K562 (cell line): ENCODE results near the gene ITGAV. TPM values are rescaled to one million over a fixed set of nuclear protein-coding genes. Genes with fewer than 3 reads are reported as not detected.

Source experiments
- BACH1 ChIP-seq: fragments of 200-800 bp; sonication (Bioruptor generic); IDR thresholded peaks from 2 replicates; pipeline ENCODE4 v1.6.1; 2016; ENCODE audit warnings: missing genetic modification characterization, missing compliant biosample characterization
- CHD4 ChIP-seq: fragments of 200-600 bp; sonication (generic); IDR thresholded peaks from 3 replicates; pipeline ENCODE4 v1.6.1; 2012; ENCODE audit warnings: low read depth, mild to moderate bottlenecking, mixed read lengths, low read length, inconsistent platforms; ENCODE audit not compliant: insufficient read depth, insufficient replicate concordance, poor library complexity, severe bottlenecking
- ERF ChIP-seq: fragments of 450-650 bp; formaldehyde crosslinking; IDR thresholded peaks from 2 replicates; pipeline ENCODE4 v1.4.0; 2020; ENCODE audit warnings: mild to moderate bottlenecking, mixed read lengths
- EZH2 ChIP-seq: IDR thresholded peaks from 2 replicates; pipeline ENCODE4 v1.6.1; 2012; ENCODE audit warnings: low read depth, mild to moderate bottlenecking, inconsistent platforms, low read length, borderline replicate concordance
- HMG20A ChIP-seq: fragments of 450-650 bp; formaldehyde crosslinking; conservative IDR thresholded peaks from 2 replicates; pipeline ENCODE4 v1.4.0; 2020; ENCODE audit warnings: mild to moderate bottlenecking, mixed read lengths
- ILF3 ChIP-seq: fragments of 450-650 bp; IDR thresholded peaks from 2 replicates; pipeline ENCODE4 v1.6.1; 2018; ENCODE audit warnings: antibody characterized with exemption, mild to moderate bottlenecking, moderate library complexity, borderline replicate concordance
- MTA3 ChIP-seq: fragments of 450-650 bp; formaldehyde crosslinking; IDR thresholded peaks from 2 replicates; pipeline ENCODE4 v1.6.1; 2017; ENCODE audit warnings: mild to moderate bottlenecking, borderline replicate concordance
- RAD21 ChIP-seq, 2 experiments: fragments of 250-450 bp in 1 of 2; fragments of 450-650 bp in 1 of 2; sonication (Bioruptor Pico) in 1 of 2; formaldehyde crosslinking in 1 of 2; IDR thresholded peaks in 1 of 2; conservative IDR thresholded peaks in 1 of 2; 2 replicates each; pipeline versions ENCODE4 v1.4.0 to v1.8.0; 2020 to 2022; ENCODE audit warnings: mild to moderate bottlenecking in 2 of 2, moderate library complexity in 1 of 2
- SRSF1 ChIP-seq: fragments of 200-400 bp; formaldehyde crosslinking; IDR thresholded peaks from 2 replicates; pipeline ENCODE4 v1.6.1; 2017; ENCODE audit warnings: mild to moderate bottlenecking, low read depth, low read length, moderate library complexity
- TAF15 ChIP-seq: fragments of 200-400 bp; formaldehyde crosslinking; IDR thresholded peaks from 2 replicates; pipeline ENCODE4 v1.6.1; 2017; ENCODE audit warnings: mild to moderate bottlenecking, low read depth, low read length, moderate library complexity
- ZNF232 ChIP-seq: sonication (generic); formaldehyde crosslinking; IDR thresholded peaks from 2 replicates; pipeline ENCODE4 v1.8.0; 2022; ENCODE audit warnings: mild to moderate bottlenecking, missing genetic modification reagents
- ZNF57 ChIP-seq: fragments of 450-650 bp; formaldehyde crosslinking; IDR thresholded peaks from 2 replicates; pipeline ENCODE4 v1.4.0; 2020; ENCODE audit warnings: mild to moderate bottlenecking, moderate library complexity
- ZNF76 ChIP-seq: fragments of 250-450 bp; sonication (Bioruptor Pico); IDR thresholded peaks from 2 replicates; pipeline ENCODE4 v1.4.0; 2020; ENCODE audit warnings: mild to moderate bottlenecking, moderate library complexity, borderline replicate concordance
- polyA plus RNA-seq, 8 experiments: library from polyadenylated mRNA; depleted of rRNA in 4 of 8; stranded (reverse) in 5 of 8; unstranded in 3 of 8; fragments of >200 nt; fragmentation: Nextera tagmentation in 2 of 8; fragmentation: Illumina TruSeq in 1 of 8; extraction: Ambion mirVana in 2 of 8; extraction: Trizol in 1 of 8; gene quantifications; 2 replicates each; pipeline versions ENCODE4 v1.2.1 to v1.2.3, GENCODE V29; 2011 to 2014; ENCODE audit warnings: inconsistent platforms in 1 of 8, missing spikeins in 1 of 8
- total RNA-seq, 7 experiments: library from RNA; depleted of rRNA in 6 of 7; stranded (reverse); fragments of >200 nt in 6 of 7; fragmentation: Illumina TruSeq in 2 of 7; extraction: Trizol in 2 of 7; gene quantifications; 2 replicates each; pipeline versions ENCODE4 v1.2.1 to v1.2.3, GENCODE V29; 2011 to 2021; ENCODE audit warnings: low replicate concordance in 1 of 7
- TF ChIP-seq, protein P1 (sequence below): fragments of 150-350 bp; conservative IDR thresholded peaks from 2 replicates; pipeline ENCODE4 v1.6.1; 2014; ENCODE audit warnings: low read length
- TF ChIP-seq, protein P2 (sequence below), 2 experiments: fragments of 450-650 bp; formaldehyde crosslinking in 1 of 2; IDR thresholded peaks; 2 replicates each; pipeline versions ENCODE4 v1.4.0 to v1.6.1; 2014 to 2020; ENCODE audit warnings: mild to moderate bottlenecking in 2 of 2, borderline replicate concordance in 1 of 2, low read depth in 1 of 2

ITGAV gene
- total and polyA plus RNA-seq, 9 of the 15 experiments (the other 6 are each of a cell fraction or from before 2014, with no cell fraction given), result 3.7 to 17.7 (median 10.7) TPM

DNA sequence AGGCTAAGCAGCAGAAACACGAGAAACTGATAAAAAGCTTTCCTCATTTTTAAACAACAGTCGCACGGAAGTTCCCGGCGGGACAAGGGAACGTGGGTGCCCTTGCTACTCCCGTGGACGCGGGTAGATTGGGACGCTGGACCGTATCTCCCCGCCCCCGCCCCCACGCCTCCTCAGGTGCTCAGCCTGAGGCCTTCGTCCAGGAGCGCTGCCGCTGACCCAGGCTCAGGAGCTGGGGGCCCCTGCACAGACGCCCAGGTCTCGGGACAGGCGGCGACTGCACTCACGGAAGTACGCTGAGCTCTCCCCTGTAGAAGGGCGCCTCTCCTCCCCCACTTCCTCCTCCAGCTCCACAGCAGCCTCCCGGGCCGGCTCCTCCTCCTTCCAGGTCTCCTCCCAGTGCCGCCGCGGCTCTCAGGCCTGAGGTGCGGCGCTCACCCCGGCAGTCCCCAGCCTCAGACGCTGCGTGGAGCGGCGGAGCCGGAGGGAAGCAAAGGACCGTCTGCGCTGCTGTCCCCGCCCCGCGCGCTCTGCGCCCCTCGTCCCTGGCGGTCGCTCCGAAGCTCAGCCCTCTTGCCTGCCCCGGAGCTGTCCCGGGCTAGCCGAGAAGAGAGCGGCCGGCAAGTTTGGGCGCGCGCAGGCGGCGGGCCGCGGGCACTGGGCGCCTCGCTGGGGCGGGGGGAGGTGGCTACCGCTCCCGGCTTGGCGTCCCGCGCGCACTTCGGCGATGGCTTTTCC, at the start of gene ITGAV (continued):
- TF ChIP-seq TAF15, result no peak
- TF ChIP-seq, protein P1, sequence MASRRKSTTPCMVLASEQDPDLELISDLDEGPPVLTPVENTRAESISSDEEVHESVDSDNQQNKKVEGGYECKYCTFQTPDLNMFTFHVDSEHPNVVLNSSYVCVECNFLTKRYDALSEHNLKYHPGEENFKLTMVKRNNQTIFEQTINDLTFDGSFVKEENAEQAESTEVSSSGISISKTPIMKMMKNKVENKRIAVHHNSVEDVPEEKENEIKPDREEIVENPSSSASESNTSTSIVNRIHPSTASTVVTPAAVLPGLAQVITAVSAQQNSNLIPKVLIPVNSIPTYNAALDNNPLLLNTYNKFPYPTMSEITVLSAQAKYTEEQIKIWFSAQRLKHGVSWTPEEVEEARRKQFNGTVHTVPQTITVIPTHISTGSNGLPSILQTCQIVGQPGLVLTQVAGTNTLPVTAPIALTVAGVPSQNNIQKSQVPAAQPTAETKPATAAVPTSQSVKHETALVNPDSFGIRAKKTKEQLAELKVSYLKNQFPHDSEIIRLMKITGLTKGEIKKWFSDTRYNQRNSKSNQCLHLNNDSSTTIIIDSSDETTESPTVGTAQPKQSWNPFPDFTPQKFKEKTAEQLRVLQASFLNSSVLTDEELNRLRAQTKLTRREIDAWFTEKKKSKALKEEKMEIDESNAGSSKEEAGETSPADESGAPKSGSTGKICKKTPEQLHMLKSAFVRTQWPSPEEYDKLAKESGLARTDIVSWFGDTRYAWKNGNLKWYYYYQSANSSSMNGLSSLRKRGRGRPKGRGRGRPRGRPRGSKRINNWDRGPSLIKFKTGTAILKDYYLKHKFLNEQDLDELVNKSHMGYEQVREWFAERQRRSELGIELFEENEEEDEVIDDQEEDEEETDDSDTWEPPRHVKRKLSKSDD, result no peak
- TF ChIP-seq ZNF76 (CRISPR knock-in tag), result no peak
- TF ChIP-seq MTA3, result peak; percentile 93; the same call in 1 of the 2 replicates
- no peak for TF ChIP-seq CHD4
- peak; percentile 42; the same call in 1 of the 2 replicates for TF ChIP-seq SRSF1
- no peak for TF ChIP-seq HMG20A
- no peak for TF ChIP-seq ILF3
- no peak for TF ChIP-seq ZNF57 (CRISPR knock-in tag)
- TF ChIP-seq EZH2, result no peak
- TF ChIP-seq, protein P2, sequence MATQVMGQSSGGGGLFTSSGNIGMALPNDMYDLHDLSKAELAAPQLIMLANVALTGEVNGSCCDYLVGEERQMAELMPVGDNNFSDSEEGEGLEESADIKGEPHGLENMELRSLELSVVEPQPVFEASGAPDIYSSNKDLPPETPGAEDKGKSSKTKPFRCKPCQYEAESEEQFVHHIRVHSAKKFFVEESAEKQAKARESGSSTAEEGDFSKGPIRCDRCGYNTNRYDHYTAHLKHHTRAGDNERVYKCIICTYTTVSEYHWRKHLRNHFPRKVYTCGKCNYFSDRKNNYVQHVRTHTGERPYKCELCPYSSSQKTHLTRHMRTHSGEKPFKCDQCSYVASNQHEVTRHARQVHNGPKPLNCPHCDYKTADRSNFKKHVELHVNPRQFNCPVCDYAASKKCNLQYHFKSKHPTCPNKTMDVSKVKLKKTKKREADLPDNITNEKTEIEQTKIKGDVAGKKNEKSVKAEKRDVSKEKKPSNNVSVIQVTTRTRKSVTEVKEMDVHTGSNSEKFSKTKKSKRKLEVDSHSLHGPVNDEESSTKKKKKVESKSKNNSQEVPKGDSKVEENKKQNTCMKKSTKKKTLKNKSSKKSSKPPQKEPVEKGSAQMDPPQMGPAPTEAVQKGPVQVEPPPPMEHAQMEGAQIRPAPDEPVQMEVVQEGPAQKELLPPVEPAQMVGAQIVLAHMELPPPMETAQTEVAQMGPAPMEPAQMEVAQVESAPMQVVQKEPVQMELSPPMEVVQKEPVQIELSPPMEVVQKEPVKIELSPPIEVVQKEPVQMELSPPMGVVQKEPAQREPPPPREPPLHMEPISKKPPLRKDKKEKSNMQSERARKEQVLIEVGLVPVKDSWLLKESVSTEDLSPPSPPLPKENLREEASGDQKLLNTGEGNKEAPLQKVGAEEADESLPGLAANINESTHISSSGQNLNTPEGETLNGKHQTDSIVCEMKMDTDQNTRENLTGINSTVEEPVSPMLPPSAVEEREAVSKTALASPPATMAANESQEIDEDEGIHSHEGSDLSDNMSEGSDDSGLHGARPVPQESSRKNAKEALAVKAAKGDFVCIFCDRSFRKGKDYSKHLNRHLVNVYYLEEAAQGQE (IDR thresholded peaks at IDR 0.05; ENCODE audit: borderline replicate concordance), result 0 out of 2 replicates have a peak, but pooled peaks have one; percentile 5
- TF ChIP-seq, protein P2 (CRISPR knock-in tag; IDR thresholded peaks at IDR 0.05; ENCODE audit: low read depth), result peak; percentile 73; the same call in 1 of the 2 replicates
- TF ChIP-seq ZNF232 (CRISPR knock-in tag), result no peak
- no peak for TF ChIP-seq BACH1 (tag)
- 0 out of 4 replicates have a peak, but pooled peaks of 1 of the 2 experiments have one; percentile 2 for TF ChIP-seq RAD21 (CRISPR knock-in tag; conservative IDR thresholded peaks at IDR 0.05 in 1 of 2, IDR thresholded peaks at IDR 0.05 in 1 of 2)
- peak; percentile 60; the same call in 1 of the 2 replicates for TF ChIP-seq ERF (CRISPR knock-in tag)
